Endothelial cell of umbilical vein (primary cell): ENCODE measurements around the gene CHTOP.

Source experiments
- CTCF ChIP-seq, 2 donors: IDR thresholded peaks; 1 replicate in 1 of 2; 2 replicates in 1 of 2; pipeline ENCODE4 v1.5.1; 2011; ENCODE audit warnings: low read length in 2 of 2, mild to moderate bottlenecking in 2 of 2, moderate library complexity in 2 of 2, control low read depth in 1 of 2, inconsistent platforms in 1 of 2, low read depth in 1 of 2; ENCODE audit not compliant: insufficient read depth in 1 of 2; ENCODE audit errors: extremely low read depth in 1 of 2
- EZH2 ChIP-seq: IDR thresholded peaks from 2 replicates; pipeline ENCODE4 v1.6.1; 2012; ENCODE audit warnings: borderline replicate concordance, low read depth, mild to moderate bottlenecking, moderate library complexity, low read length, inconsistent platforms; ENCODE audit not compliant: severe bottlenecking
- POLR2A ChIP-seq: IDR thresholded peaks from 2 replicates; pipeline ENCODE4 v1.6.1; 2012; ENCODE audit warnings: low read depth, mild to moderate bottlenecking, control low read depth, low read length
- TF ChIP-seq, protein P1 (sequence below): IDR thresholded peaks from 2 replicates; pipeline ENCODE4 v1.6.1; 2011; ENCODE audit not compliant: insufficient read depth, insufficient read length

DNA sequence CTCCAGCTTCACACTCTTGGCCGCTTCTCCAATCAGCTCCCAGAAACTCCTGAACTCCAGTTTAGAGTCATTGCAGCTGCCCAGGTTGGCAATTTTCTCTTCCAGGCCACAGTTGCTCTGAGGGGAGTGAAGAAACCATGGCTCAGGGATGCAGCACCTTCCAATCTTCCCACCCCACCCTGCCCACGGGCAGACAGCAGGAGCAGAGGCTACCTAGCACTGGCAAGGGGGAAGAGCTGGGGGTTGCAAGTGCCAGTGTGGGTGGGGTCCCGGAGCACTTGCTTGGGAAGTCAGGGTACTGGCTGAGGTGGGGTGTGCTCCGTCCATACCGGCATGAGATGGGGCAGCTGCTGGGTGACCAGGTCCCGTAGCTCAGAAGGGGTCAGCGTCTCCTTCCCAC is 19.0 kb upstream of the CHTOP start:
- TF ChIP-seq CTCF (IDR thresholded peaks at IDR 0.05; ENCODE audit: extremely low read depth in 1 of 2, insufficient read depth in 1 of 2, low read depth in 1 of 2, low read length in 2 of 2) (no peak), POLR2A (no peak), EZH2 (no peak)
- TF ChIP-seq, protein P1, sequence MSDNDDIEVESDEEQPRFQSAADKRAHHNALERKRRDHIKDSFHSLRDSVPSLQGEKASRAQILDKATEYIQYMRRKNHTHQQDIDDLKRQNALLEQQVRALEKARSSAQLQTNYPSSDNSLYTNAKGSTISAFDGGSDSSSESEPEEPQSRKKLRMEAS, result no peak
